GM23338 (cell line): Measurements from ENCODE around the gene ARPP21. TPM values are rescaled to one million over a fixed set of nuclear protein-coding genes. Genes with fewer than 3 reads are reported as not detected.

ENCODE experiments used
- ATAC-seq: fragments of 200-7000 bp; cut with Tn5 transposase; 3 replicates; pipeline ENCODE4 v1.9.1; 2020
- DNase-seq: peaks from one replicate; pipeline ENCODE4 v3.0.0-alpha.2; 2015; ENCODE audit warnings: low spot score
- H2AFZ ChIP-seq: fragments of 200-600 bp; sonication (generic); 2 replicates; pipeline ENCODE4 v1.8.0; 2016; ENCODE audit warnings: antibody characterized with exemption, mild to moderate bottlenecking, moderate library complexity
- H3F3A ChIP-seq: fragments of 200-600 bp; sonication (generic); replicated peaks from 2 replicates; pipeline ENCODE4 v1.8.0; 2017; ENCODE audit warnings: antibody characterized with exemption, mixed run types, low read depth
- H3K27ac ChIP-seq: fragments of 200-600 bp; sonication (generic); 2 replicates; pipeline ENCODE4 v1.6.1; 2016; ENCODE audit warnings: low read depth
- H3K27me3 ChIP-seq: fragments of 200-600 bp; sonication (generic); 2 replicates; pipeline ENCODE4 v1.8.0; 2016; ENCODE audit warnings: mild to moderate bottlenecking, mixed run types, moderate library complexity; ENCODE audit not compliant: insufficient read depth
- H3K36me3 ChIP-seq: fragments of 200-600 bp; sonication (generic); 2 replicates; pipeline ENCODE4 v1.8.0; 2016; ENCODE audit warnings: mild to moderate bottlenecking; ENCODE audit not compliant: insufficient read depth
- H3K4me1 ChIP-seq: fragments of 200-600 bp; sonication (generic); 2 replicates; pipeline ENCODE4 v1.8.0; 2016; ENCODE audit warnings: mild to moderate bottlenecking, moderate library complexity; ENCODE audit not compliant: insufficient read depth
- H3K4me2 ChIP-seq: fragments of 200-600 bp; sonication (generic); 2 replicates; pipeline ENCODE4 v1.7.1; 2017; ENCODE audit warnings: mixed run types
- H3K4me3 ChIP-seq: fragments of 200-600 bp; sonication (generic); 2 replicates; pipeline ENCODE4 v1.6.1; 2016; ENCODE audit warnings: mixed run types
- H3K79me2 ChIP-seq: fragments of 200-600 bp; sonication (generic); replicated peaks from 2 replicates; pipeline ENCODE4 v1.8.0; 2017; ENCODE audit warnings: mild to moderate bottlenecking; ENCODE audit not compliant: insufficient read depth
- H3K9me2 ChIP-seq: fragments of 200-600 bp; sonication (generic); 2 replicates; pipeline ENCODE4 v1.8.0; 2017; ENCODE audit not compliant: insufficient read depth
- H4K20me1 ChIP-seq: fragments of 200-600 bp; sonication (generic); replicated peaks from 2 replicates; pipeline ENCODE4 v1.8.0; 2017; ENCODE audit warnings: mild to moderate bottlenecking; ENCODE audit not compliant: insufficient read depth
- H3K27ac Mint-ChIP-seq: 2 replicates; pipeline ENCODE4 v1.8.0; 2020; ENCODE audit warnings: inconsistent platforms, mild to moderate bottlenecking, moderate library complexity, mixed read lengths
- H3K27me3 Mint-ChIP-seq: 3 replicates; pipeline ENCODE4 v1.8.0; 2022; ENCODE audit warnings: low read depth, mild to moderate bottlenecking, moderate library complexity, mixed read lengths, inconsistent platforms; ENCODE audit not compliant: insufficient read depth, poor library complexity
- H3K36me3 Mint-ChIP-seq: 3 replicates; pipeline ENCODE4 v1.8.0; 2021; ENCODE audit warnings: low read depth, mild to moderate bottlenecking, inconsistent platforms, moderate library complexity, mixed read lengths
- H3K4me1 Mint-ChIP-seq: 3 replicates; pipeline ENCODE4 v1.8.0; 2020; ENCODE audit warnings: mild to moderate bottlenecking, inconsistent platforms, mixed read lengths
- H3K4me3 Mint-ChIP-seq: 3 replicates; pipeline ENCODE4 v1.8.0; 2021; ENCODE audit warnings: moderate library complexity, mild to moderate bottlenecking, inconsistent platforms, mixed read lengths
- H3K9me3 Mint-ChIP-seq: 3 replicates; pipeline ENCODE4 v1.8.0; 2020; ENCODE audit warnings: moderate library complexity, mild to moderate bottlenecking, inconsistent platforms, mixed read lengths
- CREB1 ChIP-seq: fragments of 250-450 bp; sonication (Bioruptor Pico); IDR thresholded peaks from 2 replicates; pipeline ENCODE4 v1.5.0; 2020; ENCODE audit warnings: low read depth, mild to moderate bottlenecking, moderate library complexity
- CTCF ChIP-seq, 2 experiments: fragments of 200-600 bp in 1 of 2; sonication (generic) in 1 of 2; conservative IDR thresholded peaks; 2 replicates each; pipeline versions ENCODE4 v1.5.1 to v1.6.1; 2016 to 2017; ENCODE audit warnings: antibody characterized with exemption in 2 of 2, low read depth in 2 of 2, mild to moderate bottlenecking in 2 of 2, moderate library complexity in 1 of 2
- ETS1 ChIP-seq: IDR thresholded peaks from 2 replicates; pipeline ENCODE4 v1.6.1; 2016; ENCODE audit warnings: antibody characterized with exemption
- EZH2 ChIP-seq: fragments of 200-600 bp; sonication (generic); IDR thresholded peaks from one replicate; pipeline ENCODE4 v1.8.0; 2017; ENCODE audit warnings: antibody characterized with exemption, mild to moderate bottlenecking, low read depth; ENCODE audit not compliant: unreplicated experiment
- EZH2phosphoT487 ChIP-seq: fragments of 200-600 bp; sonication (generic); IDR thresholded peaks from one replicate; pipeline ENCODE4 v1.8.1; 2018; ENCODE audit warnings: antibody characterized with exemption; ENCODE audit not compliant: unreplicated experiment
- JUNB ChIP-seq: IDR thresholded peaks from one replicate; pipeline ENCODE4 v1.6.1; 2016; ENCODE audit warnings: antibody characterized with exemption; ENCODE audit not compliant: unreplicated experiment
- NANOG ChIP-seq: IDR thresholded peaks from 2 replicates; pipeline ENCODE4 v1.6.1; 2016; ENCODE audit warnings: antibody characterized with exemption, borderline replicate concordance
- POLR2AphosphoS5 ChIP-seq: IDR thresholded peaks from 2 replicates; pipeline ENCODE4 v1.6.1; 2016; ENCODE audit warnings: antibody characterized with exemption, low read depth
- REST ChIP-seq: IDR thresholded peaks from one replicate; pipeline ENCODE4 v1.6.1; 2018; ENCODE audit warnings: antibody characterized with exemption; ENCODE audit not compliant: unreplicated experiment
- STAT1 ChIP-seq: IDR thresholded peaks from one replicate; pipeline ENCODE4 v1.6.1; 2016; ENCODE audit warnings: antibody characterized with exemption; ENCODE audit not compliant: unreplicated experiment
- ZNF114 ChIP-seq: fragments of 250-450 bp; sonication (Bioruptor Pico); IDR thresholded peaks from 2 replicates; pipeline ENCODE4 v1.5.0; 2020; ENCODE audit warnings: mild to moderate bottlenecking, moderate library complexity
- ZNF331 ChIP-seq: fragments of 250-450 bp; sonication (Bioruptor Pico); IDR thresholded peaks from 2 replicates; pipeline ENCODE4 v1.5.0; 2020; ENCODE audit warnings: low read depth, mild to moderate bottlenecking, moderate library complexity
- ZNF462 ChIP-seq: fragments of 250-450 bp; sonication (Bioruptor Pico); IDR thresholded peaks from 2 replicates; pipeline ENCODE4 v1.5.0; 2020; ENCODE audit warnings: mild to moderate bottlenecking, moderate library complexity
- polyA plus RNA-seq: library from polyadenylated mRNA; unstranded; fragments of >200 nt; fragmentation: Nextera tagmentation; extraction: Ambion mirVana; gene quantifications from 2 replicates; pipeline ENCODE4 v1.2.1, GENCODE V29; 2016
- total RNA-seq: library from RNA; depleted of rRNA; stranded (reverse); fragments of >200 nt; shearing (Covaris generic); gene quantifications from 2 replicates; pipeline ENCODE4 v1.2.3, GENCODE V29; 2014

ARPP21 gene
- total and polyA plus RNA-seq, 2 experiments from 2014 or later = not detected

- DNase-seq (no peak), ATAC-seq (no peak)
- no peak overlapping the region for H3K27ac Mint-ChIP-seq
- no peaks in the 10 kb centered on the region; the same call in 2 of the 3 replicates for H3K9me3 Mint-ChIP-seq
- Histone ChIP-seq H3K4me1 (peaks cover 14% of the 10 kb centered on the region; the same call in 1 of the 2 replicates), H3K79me2 (no peaks in the 10 kb centered on the region), H2AFZ (no peak overlapping the region), H3F3A (no peaks in the 10 kb centered on the region), H3K27ac (no peak overlapping the region), H3K4me3 (no peak overlapping the region), H3K4me2 (no peak overlapping the region), H3K27me3 (peaks cover 29% of the 10 kb centered on the region), H4K20me1 (no peaks in the 10 kb centered on the region; the same call in 1 of the 2 replicates), H3K36me3 (no peaks in the 10 kb centered on the region), H3K9me2 (no peaks in the 10 kb centered on the region)
- H3K4me1 Mint-ChIP-seq = peaks cover 24% of the 10 kb centered on the region; the same call in 2 of the 3 replicates
- no peak overlapping the region for H3K4me3 Mint-ChIP-seq
- peaks cover 26% of the 10 kb centered on the region for H3K27me3 Mint-ChIP-seq
- H3K36me3 Mint-ChIP-seq = no peaks in the 10 kb centered on the region
- no peak for TF ChIP-seq EZH2
- TF ChIP-seq CREB1 (CRISPR knock-in tag) = no peak
- no peak for TF ChIP-seq ZNF114
- TF ChIP-seq EZH2phosphoT487 = no peak
- no peak for TF ChIP-seq REST
- TF ChIP-seq NANOG = no peak
- no peak for TF ChIP-seq POLR2AphosphoS5
- no peak for TF ChIP-seq STAT1
- no peak for TF ChIP-seq JUNB
- TF ChIP-seq ZNF462 (CRISPR knock-in tag) = no peak
- TF ChIP-seq CTCF (conservative IDR thresholded peaks at IDR 0.05; ENCODE audit: low read depth in 2 of 2) = no peak
- no peak for TF ChIP-seq ETS1
- no peak for TF ChIP-seq ZNF331 (CRISPR knock-in tag)
Measured at GRCh38 chr3:35746492-35746891, 107.2 kb downstream of the ARPP21 start.
